NCI-H2029 (cell line): Measurements from ENCODE around the gene ANXA10.
A peak's percentile ranks its signal among the peaks of the same experiment; 100 is the strongest.
"Not testable (repeated sequence)": the region's sequence is repeated elsewhere in the genome, so short reads cannot be mapped to it uniquely, and the experiment has no call there.

Experiments used
- DNase-seq: peaks from one replicate; lab custom pipeline; 2025; lab: John Stamatoyannopoulos, UW

The ANXA10 gene

GRCh38 chr4:168154546-168155277 is 62.4 kb downstream of the ANXA10 start:
- DNase-seq, result no peak

GRCh38 chr4:168162604-168163003 is 70.3 kb downstream of the ANXA10 start:
- no peak for DNase-seq

- no peak for DNase-seq
Measured at GRCh38 chr4:168163106-168163505, 70.8 kb downstream of the ANXA10 start.

- no peak for DNase-seq
Measured at GRCh38 chr4:168164045-168164444, 71.7 kb downstream of the ANXA10 start.

DNA sequence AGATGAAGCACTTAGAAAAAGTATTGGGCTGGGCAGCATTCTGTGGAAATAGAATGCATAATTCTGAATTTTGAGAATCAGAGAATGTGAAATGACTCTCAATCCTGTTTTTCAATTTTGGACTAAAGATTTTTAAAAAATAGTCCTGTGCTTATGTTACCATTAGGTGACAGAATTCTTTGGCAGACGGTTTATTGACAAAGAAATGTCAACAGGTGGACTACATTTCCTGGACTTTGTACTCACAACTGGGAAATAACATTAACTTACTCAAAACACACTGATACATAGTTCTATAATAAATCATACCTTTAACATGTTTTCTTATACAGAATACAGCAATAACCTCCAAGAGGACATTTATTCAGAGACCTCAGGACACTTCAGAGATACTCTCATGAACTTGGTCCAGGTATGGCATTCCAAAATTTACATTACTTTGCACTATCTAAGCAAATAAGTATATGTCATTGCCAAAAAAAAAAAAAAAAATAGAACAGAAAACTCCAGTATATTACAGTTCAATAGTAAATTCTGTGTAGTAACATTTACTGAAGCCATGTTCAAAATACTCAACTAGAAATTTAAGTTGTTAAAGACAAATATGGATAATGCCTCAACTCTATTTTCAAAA is 72.7 kb downstream of the ANXA10 start:
- no peak for DNase-seq

GRCh38 chr4:168167714-168168284 is 75.5 kb downstream of the ANXA10 start:
- DNase-seq, result no peak

GRCh38 chr4:168174308-168174707 is 82.0 kb downstream of the ANXA10 start:
- no peak for DNase-seq

- DNase-seq, result no peak
Measured at GRCh38 chr4:168177546-168178149, 85.3 kb downstream of the ANXA10 start.

DNA sequence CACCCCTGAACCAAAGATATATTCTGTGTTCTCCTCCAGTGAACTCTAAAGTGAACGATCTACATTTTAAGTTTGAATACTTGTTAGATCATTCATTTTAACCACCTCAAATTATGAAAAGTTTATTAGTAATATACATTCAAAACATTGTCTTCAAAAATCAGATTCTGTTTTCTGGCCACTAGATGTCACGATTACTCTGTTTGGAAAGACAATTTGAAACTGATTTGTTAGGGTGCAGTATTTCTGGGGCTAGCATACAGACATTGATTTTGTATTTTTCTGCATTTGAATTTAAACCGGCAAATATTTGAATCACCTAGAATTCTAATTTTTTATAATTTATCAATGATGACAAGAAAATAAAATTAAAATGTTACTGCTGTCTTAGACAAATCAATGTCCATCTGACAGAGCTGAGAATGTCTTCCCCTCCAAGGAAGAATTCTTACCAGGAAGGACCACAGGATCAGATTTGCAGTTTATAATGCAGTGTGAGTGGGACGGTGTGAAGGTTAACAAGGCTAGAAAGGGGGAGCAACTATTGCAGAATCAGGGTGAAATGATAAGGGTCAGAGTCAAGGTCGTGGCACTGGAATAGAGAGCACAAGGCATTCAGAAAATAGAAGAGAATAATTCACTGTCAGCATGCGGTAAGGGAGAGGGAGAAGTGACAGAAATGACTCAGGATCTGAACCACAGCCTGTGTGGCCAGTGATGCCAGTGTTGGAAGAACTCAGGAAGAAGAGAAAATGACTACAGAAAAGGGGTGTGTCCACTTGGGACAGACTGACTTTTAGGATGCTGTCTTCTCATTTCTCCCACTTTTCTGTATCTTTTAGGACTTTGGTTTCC is 91.6 kb downstream of the ANXA10 start:
- DNase-seq, result peak; percentile 8

- no peak for DNase-seq
Measured at GRCh38 chr4:168188754-168189153, 96.4 kb downstream of the ANXA10 start.

DNA sequence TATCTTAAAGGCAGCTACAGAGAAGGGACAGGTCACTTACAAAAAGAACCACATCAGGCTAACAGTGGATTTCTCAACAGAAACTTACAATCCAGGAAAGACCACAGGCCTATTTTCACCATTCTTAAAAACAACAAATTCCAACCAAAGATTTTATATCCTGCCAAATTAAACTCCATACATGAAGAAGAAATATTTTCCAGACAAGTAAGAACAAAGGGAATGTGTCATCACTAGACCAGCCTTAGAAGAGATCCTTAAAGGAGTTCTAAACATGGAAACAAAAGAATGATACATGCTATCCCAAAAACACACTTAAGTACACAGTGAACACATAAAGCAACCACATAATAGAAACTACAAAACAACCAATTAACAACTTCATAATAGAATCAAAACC is 105.6 kb downstream of the ANXA10 start:
- no peak for DNase-seq

DNA sequence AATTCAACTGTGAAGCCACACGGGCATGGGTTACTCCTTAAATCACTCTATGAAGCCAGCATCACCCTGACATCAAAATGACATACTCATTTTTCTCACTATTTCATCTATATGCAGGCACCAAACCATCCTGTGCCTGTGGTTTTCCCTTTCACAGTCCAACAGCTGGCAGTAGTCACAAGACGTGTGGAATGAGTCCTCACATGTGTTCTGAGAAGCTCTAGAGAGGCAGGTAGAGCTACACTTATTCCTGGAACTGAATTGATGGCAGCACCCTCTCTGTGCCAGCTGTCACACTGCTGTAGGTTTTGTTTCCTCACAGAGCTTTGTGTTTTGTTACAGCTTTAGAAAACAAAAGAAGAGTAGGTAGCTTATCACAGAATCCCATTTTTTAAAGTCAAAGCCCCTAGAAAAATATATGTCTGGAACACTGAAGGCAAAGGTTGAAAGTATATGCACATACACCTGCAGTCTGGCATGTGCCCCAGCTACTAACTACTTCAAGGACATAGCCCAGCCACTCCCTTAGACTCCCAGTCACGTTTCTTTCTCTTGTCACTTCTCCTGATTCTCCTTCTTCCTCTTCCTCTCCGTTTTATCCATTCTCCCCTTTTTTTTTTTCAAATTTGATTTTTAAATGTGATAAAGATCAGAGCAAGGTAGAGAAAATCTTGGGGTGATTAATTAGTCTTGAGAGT is 107.1 kb downstream of the ANXA10 start:
- no peak for DNase-seq

- DNase-seq, result peak; percentile 12
Measured at GRCh38 chr4:168200685-168201084, 108.3 kb downstream of the ANXA10 start.

DNA sequence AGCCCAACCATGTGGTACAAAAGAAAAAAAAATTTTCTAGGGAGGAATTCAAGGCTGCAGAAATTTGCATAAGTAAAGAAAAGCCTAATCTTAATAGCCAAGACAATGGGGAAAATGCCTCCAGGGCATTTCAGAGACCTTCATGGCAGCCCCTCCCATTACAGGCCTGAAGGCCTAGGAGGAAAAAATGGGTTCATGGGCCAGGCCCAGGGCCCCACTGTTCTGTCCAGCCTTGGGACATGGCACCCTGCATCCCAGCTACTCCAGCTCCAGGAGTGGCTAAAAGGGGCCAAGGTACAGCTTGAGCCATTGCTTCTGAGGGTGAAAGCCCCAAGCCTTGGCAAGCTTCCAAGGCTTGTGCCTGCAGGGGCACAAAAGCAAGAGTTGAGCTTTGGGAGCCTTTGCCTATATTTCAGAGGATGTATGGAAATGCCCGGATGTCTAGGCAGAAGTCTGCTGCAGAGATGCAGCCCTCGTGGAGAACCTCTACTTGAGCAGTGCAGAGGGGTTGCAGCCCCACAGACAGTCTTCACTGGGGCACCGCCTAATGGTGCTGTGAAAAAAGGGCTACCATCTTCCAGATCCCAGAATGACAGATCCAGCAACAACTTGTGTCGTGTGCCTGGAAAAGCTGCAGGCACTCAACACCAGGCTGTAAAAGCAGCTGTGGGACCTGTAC is 111.0 kb downstream of the ANXA10 start:
- no peak for DNase-seq

- no peak for DNase-seq
Measured at GRCh38 chr4:168208957-168209614, 116.7 kb downstream of the ANXA10 start.

GRCh38 chr4:168212656-168213055 is 120.3 kb downstream of the ANXA10 start:
- DNase-seq, result no peak

- DNase-seq, result not testable (repeated sequence)
Measured at GRCh38 chr4:168213511-168213910, 121.2 kb downstream of the ANXA10 start.

GRCh38 chr4:168218645-168219044 is 126.3 kb downstream of the ANXA10 start:
- DNase-seq, result no peak

DNA sequence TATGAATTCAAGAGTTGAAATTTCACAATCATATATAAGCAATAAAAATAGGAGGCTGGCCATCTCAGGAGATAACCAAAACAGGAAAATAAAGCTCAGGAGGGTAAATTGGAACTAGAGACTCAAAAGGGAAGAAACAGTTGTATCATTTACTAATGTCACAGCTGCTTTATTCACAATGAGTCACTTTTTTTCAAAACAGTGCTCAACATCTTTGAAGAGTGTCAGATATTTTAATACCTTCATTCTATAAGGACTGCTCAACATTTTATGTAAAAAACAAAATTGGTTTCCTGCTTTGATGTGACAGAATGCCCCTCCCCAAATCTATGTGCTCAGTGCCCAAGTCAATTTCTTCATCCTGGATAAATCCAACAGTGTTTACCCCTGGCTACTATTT is 128.6 kb downstream of the ANXA10 start:
- DNase-seq, result peak; percentile 58

GRCh38 chr4:168221301-168221700 is 129.0 kb downstream of the ANXA10 start:
- DNase-seq, result peak; percentile 64
